ENCODE results near the gene COL5A2. TPM values are rescaled to one million over a fixed set of nuclear protein-coding genes. Genes with fewer than 3 reads are reported as not detected.

The COL5A2 gene
- total RNA-seq, 3 donors from 2014 or later, result 4.5 to 58.5 (median 31.8) TPM

GRCh38 chr2:189002079-189002478 is 177.5 kb downstream of the COL5A2 start:
- Histone ChIP-seq H3K36me3 (ENCODE audit: low read depth) (no peaks in the 10 kb centered on the region), H3K4me1 (ENCODE audit: low read depth) (no peaks in the 10 kb centered on the region), H3K9me3 (no peaks in the 10 kb centered on the region), H3K4me3 (no peak overlapping the region)
- DNase-seq, result no peak
- no peak for ATAC-seq
- TF ChIP-seq CTCF (IDR thresholded peaks at IDR 0.05), result no peak
- intact Hi-C loops (cut with DNase I, micrococcal nuclease), result no loop called here

GRCh38 chr2:189000221-189000620 is 179.3 kb downstream of the COL5A2 start:
- Histone ChIP-seq H3K36me3 (ENCODE audit: low read depth) (no peaks in the 10 kb centered on the region), H3K4me3 (no peak overlapping the region), H3K9me3 (no peaks in the 10 kb centered on the region), H3K4me1 (ENCODE audit: low read depth) (no peaks in the 10 kb centered on the region)
- ATAC-seq (no peak), DNase-seq (no peak)
- intact Hi-C loops (cut with DNase I, micrococcal nuclease), result no loop called here
- TF ChIP-seq CTCF (IDR thresholded peaks at IDR 0.05), result no peak

- no peak for ATAC-seq
- DNase-seq, result no peak
- H3K36me3 ChIP-seq (ENCODE audit: low read depth), result no peaks in the 10 kb centered on the region
- H3K9me3 ChIP-seq, result no peaks in the 10 kb centered on the region
- H3K4me1 ChIP-seq (ENCODE audit: low read depth), result no peaks in the 10 kb centered on the region
- intact Hi-C loops (cut with DNase I, micrococcal nuclease), result loop anchor here in 1 of 2 donors (5.0 kb wide), 1 partner anchor 45 kb away; no protein-coding TSS in a partner anchor
- H3K4me3 ChIP-seq, result no peak overlapping the region
- TF ChIP-seq CTCF (IDR thresholded peaks at IDR 0.05), result no peak
Measured at GRCh38 chr2:188997263-188997662, 182.3 kb downstream of the COL5A2 start.

GRCh38 chr2:188993247-188993646 is 186.3 kb downstream of the COL5A2 start:
- H3K36me3 ChIP-seq (ENCODE audit: low read depth), result no peaks in the 10 kb centered on the region
- no peaks in the 10 kb centered on the region for H3K4me1 ChIP-seq (ENCODE audit: low read depth)
- H3K4me3 ChIP-seq, result no peak overlapping the region
- intact Hi-C loops (cut with DNase I, micrococcal nuclease), result no loop called here
- no peak for TF ChIP-seq CTCF (IDR thresholded peaks at IDR 0.05)
- ATAC-seq (no peak), DNase-seq (no peak)
- H3K9me3 ChIP-seq, result no peaks in the 10 kb centered on the region

GRCh38 chr2:188986839-188987238 is 192.7 kb downstream of the COL5A2 start:
- Histone ChIP-seq H3K36me3 (ENCODE audit: low read depth) (no peaks in the 10 kb centered on the region), H3K9me3 (no peaks in the 10 kb centered on the region), H3K4me1 (ENCODE audit: low read depth) (no peaks in the 10 kb centered on the region), H3K4me3 (no peak overlapping the region)
- intact Hi-C loops (cut with DNase I, micrococcal nuclease), result no loop called here
- no peak for TF ChIP-seq CTCF (IDR thresholded peaks at IDR 0.05)
- no peak for DNase-seq
- no peak for ATAC-seq

- no peak for TF ChIP-seq CTCF (IDR thresholded peaks at IDR 0.05)
- H3K9me3 ChIP-seq, result no peaks in the 10 kb centered on the region
- H3K4me3 ChIP-seq, result no peak overlapping the region
- ATAC-seq (peak; percentile 47), DNase-seq (no peak)
- H3K36me3 ChIP-seq (ENCODE audit: low read depth), result no peaks in the 10 kb centered on the region
- H3K4me1 ChIP-seq (ENCODE audit: low read depth), result no peaks in the 10 kb centered on the region
- intact Hi-C loops (cut with DNase I, micrococcal nuclease), result loop anchor here in 1 of 2 donors (5.0 kb wide), 1 partner anchor 457 kb away; no protein-coding TSS in a partner anchor
Measured at GRCh38 chr2:188984680-188985079, 194.9 kb downstream of the COL5A2 start.

Data from mucosa of descending colon (tissue), 3 donors.